HG03442 (cell line): Measurements from ENCODE around the gene HSPA5.
"Not testable (repeated sequence)": the region's sequence is repeated elsewhere in the genome, so short reads cannot be mapped to it uniquely, and the experiment has no call there.

Experiments
- ATAC-seq: cut with Tn5 transposase; IDR thresholded peaks from one replicate; pipeline ENCODE4 v1.9.1; 2021; ENCODE audit warnings: mild to moderate bottlenecking, moderate library complexity; ENCODE audit not compliant: unreplicated experiment

The HSPA5 gene

GRCh38 chr9:125241000-125241862, at the start of gene HSPA5:
TSS of gene HSPA5 (minus strand) at chr9:125241343. CDS start at chr9:125241126, 217 bp downstream.
- peak; percentile 91 for ATAC-seq

DNA sequence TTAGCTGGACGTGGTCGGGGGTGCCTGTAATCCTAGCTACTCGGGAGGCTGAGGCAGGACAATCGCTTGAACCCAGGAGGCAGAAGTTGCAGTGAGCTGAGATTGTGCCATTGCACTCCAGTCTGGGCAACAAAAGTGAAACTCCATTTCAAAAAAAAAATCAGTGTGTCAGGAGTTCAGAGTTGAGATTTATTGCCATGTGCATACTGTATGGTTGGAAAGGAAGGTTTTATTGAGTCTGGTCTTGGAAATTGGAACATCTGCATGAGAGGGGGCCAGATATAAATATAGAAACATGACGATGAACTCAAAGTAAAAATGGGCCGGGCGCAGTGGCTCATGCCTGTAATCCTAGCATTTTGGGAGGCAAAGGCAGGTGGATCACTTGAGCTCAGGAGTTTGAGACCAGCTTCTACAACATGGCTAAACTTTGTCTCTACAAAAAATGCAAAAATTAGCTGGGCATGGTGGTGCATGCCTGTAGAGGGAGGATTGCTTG, 45.8 kb upstream of the HSPA5 start:
- ATAC-seq, result not testable (repeated sequence)

DNA sequence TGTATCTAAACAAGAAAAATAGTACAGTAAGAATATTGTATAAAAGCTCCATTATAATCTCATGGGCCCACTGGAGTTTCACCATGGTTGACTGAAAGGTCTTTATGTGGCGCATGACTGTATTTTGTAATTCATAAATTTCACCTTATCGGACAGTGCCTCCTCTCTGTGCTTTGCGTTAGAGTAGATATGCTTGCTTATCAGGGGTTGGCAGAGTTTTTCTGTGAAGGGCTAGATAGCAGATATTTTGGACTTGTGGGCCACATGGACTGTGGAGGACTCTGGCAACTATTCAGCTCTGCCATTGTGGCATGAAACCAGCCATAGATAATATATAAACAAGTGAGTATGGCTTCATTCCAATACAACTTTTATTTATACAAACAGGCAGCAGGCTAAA, 43.7 kb upstream of the HSPA5 start:
- no peak for ATAC-seq

DNA sequence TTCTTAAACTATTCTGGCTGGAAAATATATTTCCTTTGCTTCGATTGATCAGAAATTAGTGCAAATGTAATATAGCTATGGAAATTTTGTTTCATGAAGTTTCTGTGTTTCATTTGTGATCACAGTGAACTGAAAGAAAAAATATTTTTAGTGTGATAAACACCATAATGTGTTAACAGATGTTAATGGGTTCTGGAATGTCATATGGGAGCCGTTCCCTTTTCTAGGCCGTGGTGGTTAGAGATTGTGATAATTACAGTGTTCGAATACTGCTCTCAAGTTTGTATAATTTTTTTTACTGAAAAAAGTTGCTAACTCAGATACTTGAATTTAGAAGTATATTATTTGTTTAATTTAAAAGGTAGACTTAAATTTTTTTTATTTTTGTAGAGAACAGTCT, 39.8 kb upstream of the HSPA5 start:
- ATAC-seq, result no peak

- no peak for ATAC-seq
Measured at GRCh38 chr9:125277411-125277810, 36.3 kb upstream of the HSPA5 start.

- ATAC-seq, result no peak
Measured at GRCh38 chr9:125276771-125277170, 35.6 kb upstream of the HSPA5 start.

- no peak for ATAC-seq
Measured at GRCh38 chr9:125272697-125273096, 31.6 kb upstream of the HSPA5 start.

DNA sequence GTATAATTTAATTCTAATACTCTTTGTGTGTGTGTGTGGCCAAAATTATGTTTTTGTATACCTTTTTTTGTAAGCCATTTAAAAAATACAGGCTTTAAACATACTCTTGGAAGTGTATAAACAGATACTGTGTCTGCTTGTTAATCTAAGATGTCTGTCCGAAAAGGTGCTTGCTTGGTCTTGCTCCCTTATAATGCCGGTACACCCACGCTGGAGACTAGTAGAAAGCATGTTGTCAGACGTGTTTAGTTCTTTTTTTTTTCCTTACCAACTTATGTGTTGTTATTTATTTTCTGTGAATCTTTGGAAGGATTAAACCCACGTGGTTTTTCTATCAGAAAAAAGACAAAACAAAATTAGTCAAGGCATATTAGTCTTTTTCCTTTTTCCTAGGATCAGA, 29.9 kb upstream of the HSPA5 start:
- ATAC-seq, result no peak

- no peak for ATAC-seq
Measured at GRCh38 chr9:125269014-125269397, 27.9 kb upstream of the HSPA5 start.

GRCh38 chr9:125268394-125269013, 27.4 kb upstream of the HSPA5 start:
- no peak for ATAC-seq

GRCh38 chr9:125264068-125264467, 22.9 kb upstream of the HSPA5 start:
- not testable (repeated sequence) for ATAC-seq

DNA sequence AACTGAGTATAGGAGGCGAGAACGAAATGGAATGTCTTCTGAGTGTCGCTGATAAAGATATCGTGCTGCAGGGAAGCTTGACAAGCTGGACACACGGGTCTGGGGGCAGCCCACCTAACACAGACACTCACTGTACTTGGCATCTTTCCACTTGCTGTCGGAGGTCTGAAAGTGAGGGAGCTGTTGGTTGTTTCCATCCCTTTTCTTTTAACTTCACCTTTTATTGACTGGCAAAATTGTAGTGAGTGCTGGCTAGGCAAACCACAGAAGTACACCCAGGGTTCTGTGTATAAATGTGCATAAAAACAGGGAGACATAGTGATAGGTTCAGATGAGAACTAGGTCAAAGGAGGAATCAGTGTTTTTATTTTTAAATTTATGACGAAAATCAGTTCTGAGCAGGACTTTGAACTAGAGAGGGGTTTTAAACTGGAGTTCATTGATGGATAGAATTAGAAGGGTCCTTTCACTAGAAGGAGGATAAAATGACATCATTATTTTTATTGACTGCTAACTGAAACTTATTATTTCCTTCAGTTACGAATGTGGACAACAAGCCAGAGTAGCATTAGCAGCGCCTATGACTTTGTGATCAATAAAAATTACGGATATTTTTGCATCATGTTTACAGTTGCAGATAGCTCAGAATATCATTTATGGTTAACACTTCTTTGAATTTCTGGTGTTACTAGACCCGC, 21.3 kb upstream of the HSPA5 start:
- ATAC-seq, result no peak

- peak; percentile 85 for ATAC-seq
Measured at GRCh38 chr9:125261501-125262293, 20.6 kb upstream of the HSPA5 start, which contains the start of gene GAPVD1. TSS of gene GAPVD1 (plus strand) at chr9:125261826. CDS start at chr9:125298922, 37,096 bp downstream.

DNA sequence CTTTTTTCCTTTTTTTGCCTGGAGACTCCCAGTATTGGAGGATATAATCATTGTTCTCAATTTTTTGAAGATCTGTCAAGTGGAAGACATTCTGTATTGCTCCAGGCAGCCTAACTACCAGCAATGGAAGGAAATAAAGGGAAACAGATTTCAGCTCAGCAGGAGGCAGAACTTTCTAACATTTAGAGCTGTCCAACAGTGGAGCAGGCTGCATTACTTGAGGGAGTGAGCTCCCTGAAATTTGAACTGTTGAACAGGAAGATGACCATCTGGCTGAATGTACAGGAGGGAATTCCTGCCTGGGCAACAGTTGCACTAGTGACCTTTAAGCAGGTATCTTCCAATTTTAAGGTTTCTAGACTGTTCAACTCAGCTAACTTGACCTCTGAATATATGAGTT, 19.4 kb upstream of the HSPA5 start:
- ATAC-seq, result no peak

DNA sequence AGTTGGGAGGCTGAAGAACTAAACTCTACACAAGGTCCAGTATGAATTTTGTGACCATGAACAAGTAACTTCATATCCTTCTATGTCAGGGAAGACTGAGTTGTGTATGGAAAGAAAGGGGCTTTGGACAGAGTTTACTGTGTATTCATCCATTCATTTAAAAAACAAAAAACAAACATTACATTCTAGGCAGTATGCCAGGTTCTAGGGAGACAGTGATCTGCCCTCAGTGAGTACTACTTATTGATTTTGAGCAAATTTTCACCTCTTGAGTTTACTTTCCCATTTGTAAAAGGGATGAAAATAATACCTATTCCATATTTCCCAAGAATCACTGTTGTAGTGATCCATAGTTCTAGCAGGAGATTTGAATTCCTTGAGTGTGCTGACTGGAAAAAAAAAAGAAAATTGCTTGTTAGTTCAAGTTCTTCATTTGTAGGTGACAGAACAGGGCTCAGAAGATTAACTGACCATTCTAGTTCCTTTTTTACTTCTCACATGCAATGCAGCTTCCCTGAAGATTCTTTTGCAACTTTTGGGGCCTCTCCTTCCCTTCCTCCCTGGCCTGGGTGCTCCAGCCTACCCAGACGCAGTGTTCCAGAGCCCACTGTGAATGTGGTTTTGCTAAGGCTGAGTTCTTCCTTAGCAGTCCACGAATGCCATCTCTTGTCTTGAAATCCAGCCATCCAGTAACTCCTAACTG, 17.8 kb upstream of the HSPA5 start:
- ATAC-seq, result no peak

- ATAC-seq, result no peak
Measured at GRCh38 chr9:125258160-125258785, 17.1 kb upstream of the HSPA5 start.

GRCh38 chr9:125255781-125256391, 14.7 kb upstream of the HSPA5 start:
- no peak for ATAC-seq

DNA sequence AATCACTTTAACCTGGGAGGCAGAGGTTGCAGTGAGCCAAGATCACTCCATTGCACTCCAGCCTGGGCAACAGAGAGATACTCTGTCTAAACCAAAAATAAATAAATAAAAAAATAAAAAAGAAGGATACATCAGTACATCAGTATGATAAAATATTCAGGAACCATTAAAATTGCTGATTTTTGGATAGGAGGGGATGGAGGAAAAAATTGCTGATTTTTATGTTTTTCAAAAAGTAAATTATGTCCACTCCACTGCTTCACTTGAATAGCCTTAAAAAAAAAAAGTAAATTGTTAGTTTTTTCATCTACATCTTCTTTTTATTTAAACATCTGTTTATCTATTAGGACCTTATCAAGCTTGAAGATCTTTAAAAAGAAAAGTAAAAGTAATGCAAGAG, 13.1 kb upstream of the HSPA5 start:
- ATAC-seq, result no peak

- no peak for ATAC-seq
Measured at GRCh38 chr9:125246261-125246667, 5.1 kb upstream of the HSPA5 start.
